Sigmoid colon (tissue), 4 donors: ENCODE data around the gene SAMD10.

Source experiments
- CTCF ChIP-seq, 4 experiments: fragments of 450-650 bp in 3 of 4; fragments of 200-600 bp in 1 of 4; IDR thresholded peaks; one replicate each; pipeline ENCODE4 v1.5.1; 2016 to 2019; ENCODE audit warnings: antibody characterized with exemption in 4 of 4, mild to moderate bottlenecking in 3 of 4, moderate library complexity in 2 of 4
- EP300 ChIP-seq, 4 donors: sonication (generic); formaldehyde crosslinking; IDR thresholded peaks; one replicate each; pipeline ENCODE4 v1.6.1; 2017; ENCODE audit warnings: antibody characterized with exemption in 4 of 4
- POLR2A ChIP-seq, 2 donors: fragments of 450-650 bp; IDR thresholded peaks; one replicate each; pipeline ENCODE4 v1.6.1; 2016; ENCODE audit warnings: antibody characterized with exemption in 2 of 2, mild to moderate bottlenecking in 2 of 2, moderate library complexity in 2 of 2
- POLR2AphosphoS5 ChIP-seq, 4 donors: sonication (generic); formaldehyde crosslinking; IDR thresholded peaks; one replicate each; pipeline ENCODE4 v1.6.1; 2017; ENCODE audit warnings: antibody characterized with exemption in 4 of 4

- TF ChIP-seq CTCF (IDR thresholded peaks at IDR 0.05) (no peak), POLR2AphosphoS5 (IDR thresholded peaks at IDR 0.05) (no peak), POLR2A (IDR thresholded peaks at IDR 0.05) (no peak), EP300 (IDR thresholded peaks at IDR 0.05) (no peak)
Observed at GRCh38 chr20:63940071-63940471, 39.4 kb downstream of the SAMD10 start.
